NK-92 treated with Interleukin-12 subunit alpha and Interleukin-12 subunit beta, amount 100 ng/mL, for 24 hours (cell line): Measurements from ENCODE around the gene LMNTD1.
"Not testable (repeated sequence)": the region's sequence is repeated elsewhere in the genome, so short reads cannot be mapped to it uniquely, and the experiment has no call there.

ENCODE experiments used
- DNase-seq: peaks from one replicate; lab custom pipeline; 2025; lab: John Stamatoyannopoulos, UW

LMNTD1 gene

GRCh38 chr12:25491396-25492325 lies 61.4 kb downstream of the LMNTD1 start:
- DNase-seq = no peak

DNA sequence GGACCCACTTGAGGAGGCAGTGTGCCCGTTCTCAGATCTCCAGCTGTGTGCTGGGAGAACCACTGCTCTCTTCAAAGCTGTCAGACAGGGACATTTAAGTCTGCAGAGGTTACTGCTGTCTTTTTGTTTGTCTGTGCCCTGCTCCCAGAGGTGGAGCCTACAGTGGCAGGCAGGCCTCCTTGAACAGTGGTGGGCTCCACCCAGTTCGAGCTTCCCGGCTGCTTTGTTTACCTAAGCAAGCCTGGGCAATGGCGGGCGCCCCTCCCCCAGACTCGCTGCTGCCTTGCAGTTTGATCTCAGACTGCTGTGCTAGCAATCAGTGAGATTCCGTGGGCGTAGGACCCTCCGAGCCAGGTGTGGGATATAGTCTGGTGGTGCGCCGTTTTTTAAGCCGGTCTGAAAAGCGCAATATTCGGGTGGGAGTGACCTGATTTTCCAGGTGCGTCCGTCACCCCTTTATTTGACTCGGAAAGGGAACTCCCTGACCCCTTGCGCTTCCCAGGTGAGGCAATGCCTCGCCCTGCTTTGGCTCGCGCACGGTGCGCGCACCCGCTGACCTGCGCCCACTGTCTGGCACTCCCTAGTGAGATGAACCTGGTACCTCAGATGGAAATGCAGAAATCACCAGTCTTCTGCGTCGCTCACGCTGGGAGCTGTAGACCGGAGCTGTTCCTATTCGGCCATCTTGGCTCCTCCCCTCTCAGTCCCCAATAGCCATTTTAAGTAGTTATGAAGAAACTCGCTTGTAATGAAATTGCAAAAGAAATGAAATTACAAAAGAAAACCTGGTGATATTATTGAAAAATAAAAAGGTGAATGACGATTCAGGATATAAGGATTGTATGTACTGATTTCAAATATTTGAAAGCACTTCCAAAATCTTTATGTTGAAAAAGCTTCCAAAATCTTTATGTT lies 63.9 kb downstream of the LMNTD1 start:
- DNase-seq = not testable (repeated sequence)

GRCh38 chr12:25482625-25483024 lies 70.5 kb downstream of the LMNTD1 start:
- DNase-seq = no peak

GRCh38 chr12:25480145-25480544 lies 72.9 kb downstream of the LMNTD1 start:
- no peak for DNase-seq

GRCh38 chr12:25477217-25477616 lies 75.9 kb downstream of the LMNTD1 start:
- DNase-seq = no peak

GRCh38 chr12:25472453-25472852 lies 80.6 kb downstream of the LMNTD1 start:
- DNase-seq = no peak

- DNase-seq = no peak
Measured at GRCh38 chr12:25469861-25470260, 83.2 kb downstream of the LMNTD1 start.

- DNase-seq = no peak
Measured at GRCh38 chr12:25469368-25469767, 83.7 kb downstream of the LMNTD1 start.

DNA sequence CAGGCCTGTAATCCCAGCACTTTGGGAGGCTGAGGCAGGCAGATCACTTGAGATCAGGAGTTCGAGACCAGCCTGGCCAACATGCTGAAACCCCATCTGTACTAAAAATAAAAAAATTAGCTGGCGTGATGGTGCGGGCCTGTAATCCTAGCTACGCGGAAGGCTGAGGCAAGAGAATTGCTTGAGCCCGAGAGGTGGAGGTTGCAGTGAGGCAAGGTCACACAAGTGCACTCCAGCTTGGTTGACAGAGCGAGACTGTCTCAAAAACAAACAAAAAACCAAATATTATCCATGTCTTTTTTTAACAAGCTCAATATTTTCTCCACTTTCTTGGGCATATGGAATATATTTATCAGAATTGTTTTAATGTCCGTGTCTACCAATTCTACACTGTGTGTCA lies 89.6 kb downstream of the LMNTD1 start:
- DNase-seq = no peak

DNA sequence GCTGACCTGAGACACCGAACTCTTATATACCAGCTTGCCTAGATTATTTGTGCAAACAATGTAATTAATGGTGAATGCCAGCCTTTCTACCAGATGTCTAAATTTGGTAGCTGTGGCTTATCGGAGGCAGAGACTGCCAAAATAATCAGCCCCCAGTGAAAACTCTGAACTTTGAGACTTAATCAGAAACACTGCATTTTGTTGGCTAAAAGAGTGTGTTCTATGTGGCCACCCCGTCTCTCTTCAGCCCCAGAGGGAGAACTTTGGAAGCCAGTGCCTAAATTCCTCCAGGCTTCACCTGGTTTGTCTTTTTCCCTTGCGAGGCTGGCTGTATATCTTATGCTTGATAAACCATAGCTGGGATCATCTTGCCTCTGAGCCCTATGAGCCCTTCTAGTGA lies 90.1 kb downstream of the LMNTD1 start:
- no peak for DNase-seq

DNA sequence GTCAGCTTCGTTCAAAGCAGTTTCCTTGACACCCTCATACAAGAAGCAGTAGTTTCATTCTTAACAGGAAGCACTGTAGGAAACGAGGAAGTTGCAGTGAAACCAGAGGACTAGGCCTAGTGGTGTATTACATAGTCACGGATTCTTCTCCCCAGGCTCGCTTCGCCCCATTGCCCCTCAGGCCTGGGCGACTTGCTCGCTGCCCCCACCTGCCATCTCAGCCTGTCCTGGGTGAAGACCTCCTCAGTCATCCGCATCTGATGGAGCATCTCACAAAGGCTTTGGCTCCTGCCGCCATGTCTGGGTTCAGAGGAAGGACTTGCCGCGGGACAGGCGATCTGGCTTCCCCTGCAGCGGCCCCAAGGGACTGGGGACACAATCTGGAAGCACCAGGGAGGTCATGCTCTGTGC lies 93.5 kb downstream of the LMNTD1 start:
- no peak for DNase-seq

- DNase-seq = no peak
Measured at GRCh38 chr12:25458047-25458552, 95.0 kb downstream of the LMNTD1 start.

- DNase-seq = no peak
Measured at GRCh38 chr12:25456474-25456873, 96.6 kb downstream of the LMNTD1 start.

DNA sequence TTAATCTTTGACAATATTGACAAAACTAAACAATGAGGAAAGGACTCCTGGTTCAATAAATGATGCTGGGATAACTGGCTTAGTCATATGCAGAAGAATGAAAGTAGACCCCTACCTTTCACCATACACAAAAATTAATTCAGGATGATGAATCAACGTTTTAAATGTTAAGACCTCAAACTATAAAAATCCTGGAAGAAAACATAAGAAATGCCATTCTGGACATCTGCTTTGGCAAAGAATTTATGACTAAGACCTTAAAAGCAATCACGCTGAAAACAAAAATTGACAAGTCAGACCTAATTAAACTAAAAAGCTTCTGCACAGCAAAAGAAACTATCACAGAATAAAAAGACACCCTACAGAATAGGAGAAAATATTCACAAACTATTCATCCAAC lies 97.4 kb downstream of the LMNTD1 start:
- DNase-seq = no peak

DNA sequence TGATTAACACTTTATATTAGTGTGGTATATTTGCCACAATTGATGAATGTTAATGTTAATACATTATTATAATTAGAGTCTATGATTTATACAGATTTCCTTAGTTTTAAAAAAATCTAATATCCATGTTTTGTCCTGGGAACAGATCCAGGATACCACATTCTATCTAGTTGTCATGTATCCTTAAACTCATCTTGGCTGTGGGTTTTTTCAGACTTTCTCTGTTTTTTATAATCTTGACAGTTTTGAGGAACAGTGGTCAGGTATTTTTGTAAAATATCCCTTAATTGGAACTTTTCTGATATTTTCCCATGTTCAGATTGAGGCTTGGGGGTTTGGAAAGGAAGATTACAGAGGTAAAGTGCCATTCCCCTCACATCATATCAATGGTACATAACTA lies 104.1 kb downstream of the LMNTD1 start:
- no peak for DNase-seq

DNA sequence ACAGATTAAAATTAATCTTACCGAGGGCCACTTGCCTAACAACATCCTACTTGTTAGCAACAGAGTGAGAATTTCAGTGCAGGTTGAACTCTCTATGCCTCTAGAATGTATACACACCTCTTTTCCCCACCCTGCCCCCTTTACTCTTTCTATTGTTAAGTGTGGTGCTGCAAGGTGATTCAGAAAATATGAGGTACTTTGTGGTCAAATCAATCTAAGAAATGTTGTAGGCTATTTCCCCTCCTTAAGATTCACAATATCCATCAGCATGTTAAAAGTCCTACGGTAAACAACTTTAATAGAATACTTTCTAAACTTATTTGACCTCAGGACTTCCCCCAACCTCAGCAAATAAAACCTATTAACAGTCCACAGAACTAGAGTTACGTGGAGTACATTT lies 106.0 kb downstream of the LMNTD1 start:
- no peak for DNase-seq

GRCh38 chr12:25438638-25439037 lies 114.4 kb downstream of the LMNTD1 start:
- no peak for DNase-seq

DNA sequence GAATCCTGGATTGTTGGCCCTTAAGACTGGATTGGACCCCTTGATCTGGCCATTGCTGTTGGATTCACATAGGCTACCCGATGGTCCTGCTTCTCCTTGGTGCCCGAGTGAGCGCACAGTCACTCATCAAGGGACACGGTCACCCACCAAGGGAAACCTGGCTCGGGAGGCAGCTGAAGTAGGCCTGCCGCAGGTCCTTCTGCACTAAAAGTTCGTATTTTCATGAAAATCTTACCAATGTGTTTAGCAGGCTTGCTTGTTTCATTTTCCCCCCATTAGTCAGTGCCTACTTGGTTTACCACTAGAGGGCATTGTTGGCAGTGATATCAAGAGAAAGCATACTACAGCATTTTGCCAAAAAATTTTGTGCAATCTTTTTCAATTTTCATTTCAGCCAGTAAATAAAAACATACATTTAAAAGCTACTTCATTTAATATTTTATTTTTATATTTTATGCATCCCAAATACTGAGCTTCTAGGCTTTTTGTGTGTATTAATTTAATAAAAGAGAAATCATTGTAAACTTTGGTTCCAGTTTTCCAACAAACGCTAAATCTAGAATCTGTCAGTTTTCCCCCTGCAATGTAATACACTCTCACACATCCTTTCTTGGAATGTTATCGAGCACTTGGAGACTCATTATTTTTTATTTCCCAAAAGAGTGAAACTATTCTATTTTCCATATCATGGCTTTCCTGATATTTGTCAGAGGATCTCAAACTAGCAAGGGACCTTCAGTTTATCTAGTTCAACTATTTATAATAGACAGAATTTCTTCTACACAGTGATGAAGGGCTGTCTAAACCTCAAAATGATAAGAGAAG lies 116.7 kb downstream of the LMNTD1 start:
- DNase-seq = no peak

DNA sequence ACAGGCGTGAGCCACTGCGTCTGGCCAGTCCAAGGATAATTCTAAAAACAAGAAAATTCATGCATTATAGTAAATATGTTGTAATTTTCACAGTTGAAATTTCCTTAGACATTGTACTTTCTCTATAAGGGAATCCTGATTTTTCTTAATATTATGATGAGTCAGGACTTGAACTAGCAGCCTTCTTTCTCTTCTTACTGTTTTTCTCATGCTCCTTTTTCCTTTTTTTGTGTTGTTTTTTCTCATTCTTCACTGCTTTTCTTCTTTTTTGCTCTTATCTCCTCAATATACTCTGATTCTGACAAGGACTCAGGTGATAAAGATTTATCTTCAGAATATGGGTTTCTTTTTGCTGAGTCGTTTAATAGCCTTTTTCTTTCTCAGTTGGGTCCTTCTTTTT lies 117.7 kb downstream of the LMNTD1 start:
- DNase-seq = no peak

DNA sequence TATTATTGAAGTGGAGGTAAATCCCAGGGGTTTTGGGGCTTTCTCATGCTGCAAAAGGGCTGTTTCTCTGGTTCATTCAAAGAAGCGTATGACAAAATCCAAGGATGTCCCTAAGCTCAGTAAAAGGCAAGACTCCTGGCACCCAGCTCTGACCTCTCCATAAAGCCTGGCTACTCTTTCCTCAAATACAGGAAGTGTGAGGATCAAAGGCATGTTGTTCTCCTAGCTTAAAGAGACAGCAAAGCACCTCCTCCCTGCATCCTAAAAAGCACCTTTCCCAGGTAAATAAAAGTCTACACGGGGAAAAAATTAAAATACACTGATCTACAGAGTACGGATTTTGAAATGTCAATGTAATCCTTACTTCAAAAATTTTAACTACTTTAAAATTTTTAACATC lies 118.6 kb downstream of the LMNTD1 start:
- no peak for DNase-seq

GRCh38 chr12:25433581-25434325 lies 119.3 kb downstream of the LMNTD1 start:
- DNase-seq = no peak
